ENCODE measurements around the gene UST.

DNA sequence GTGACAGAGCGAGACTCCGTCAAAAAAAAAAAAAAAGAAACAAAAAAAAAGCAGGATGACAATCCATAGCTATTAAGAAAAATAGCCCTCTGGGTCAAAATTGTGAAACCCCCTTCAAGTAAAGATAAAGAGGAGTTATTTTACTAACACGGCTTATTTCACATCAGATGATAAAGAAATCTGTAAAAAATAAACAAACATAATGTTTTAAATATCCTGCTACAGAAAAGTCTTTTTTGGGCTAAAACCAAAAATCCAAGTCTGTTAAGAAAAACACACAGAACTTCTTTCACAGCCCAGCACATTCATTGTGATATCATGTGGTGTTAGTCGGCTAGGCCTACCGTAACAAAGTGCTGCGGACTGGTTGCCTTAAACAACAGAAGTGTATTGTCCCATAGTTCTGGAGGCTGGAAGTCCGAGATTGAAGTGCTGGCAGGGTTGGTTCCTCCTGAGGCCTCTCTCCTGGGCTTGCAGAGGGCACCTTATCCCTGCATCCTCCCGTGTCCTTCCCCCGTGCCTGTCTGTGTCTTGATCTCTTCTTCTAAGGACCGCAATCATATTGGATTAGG, 331.5 kb downstream of the UST start:
- TF ChIP-seq, protein P1, sequence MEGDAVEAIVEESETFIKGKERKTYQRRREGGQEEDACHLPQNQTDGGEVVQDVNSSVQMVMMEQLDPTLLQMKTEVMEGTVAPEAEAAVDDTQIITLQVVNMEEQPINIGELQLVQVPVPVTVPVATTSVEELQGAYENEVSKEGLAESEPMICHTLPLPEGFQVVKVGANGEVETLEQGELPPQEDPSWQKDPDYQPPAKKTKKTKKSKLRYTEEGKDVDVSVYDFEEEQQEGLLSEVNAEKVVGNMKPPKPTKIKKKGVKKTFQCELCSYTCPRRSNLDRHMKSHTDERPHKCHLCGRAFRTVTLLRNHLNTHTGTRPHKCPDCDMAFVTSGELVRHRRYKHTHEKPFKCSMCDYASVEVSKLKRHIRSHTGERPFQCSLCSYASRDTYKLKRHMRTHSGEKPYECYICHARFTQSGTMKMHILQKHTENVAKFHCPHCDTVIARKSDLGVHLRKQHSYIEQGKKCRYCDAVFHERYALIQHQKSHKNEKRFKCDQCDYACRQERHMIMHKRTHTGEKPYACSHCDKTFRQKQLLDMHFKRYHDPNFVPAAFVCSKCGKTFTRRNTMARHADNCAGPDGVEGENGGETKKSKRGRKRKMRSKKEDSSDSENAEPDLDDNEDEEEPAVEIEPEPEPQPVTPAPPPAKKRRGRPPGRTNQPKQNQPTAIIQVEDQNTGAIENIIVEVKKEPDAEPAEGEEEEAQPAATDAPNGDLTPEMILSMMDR (IDR thresholded peaks at IDR 0.05), result no peak
- TF ChIP-seq POLR2A (IDR thresholded peaks at IDR 0.05), result no peak

Data from esophagus squamous epithelium (tissue), 4 donors.